Mammary epithelial cell (primary cell): ENCODE data around the gene DYNC1H1.

Experiments
- CTCF ChIP-seq, 2 donors: IDR thresholded peaks in 1 of 2; conservative IDR thresholded peaks in 1 of 2; 2 replicates each; pipeline ENCODE4 v1.5.1; 2011 to 2012; ENCODE audit warnings: inconsistent platforms in 2 of 2, low read length in 2 of 2, mild to moderate bottlenecking in 2 of 2, control low read depth in 1 of 2, low read depth in 1 of 2; ENCODE audit not compliant: insufficient read depth in 1 of 2; ENCODE audit errors: extremely low read depth in 1 of 2
- EZH2 ChIP-seq: IDR thresholded peaks from 2 replicates; pipeline ENCODE4 v1.6.1; 2012; ENCODE audit warnings: low read length, inconsistent platforms, borderline replicate concordance

GRCh38 chr14:101939646-101940170 lies 24.7 kb upstream of the DYNC1H1 start:
- TF ChIP-seq CTCF (conservative IDR thresholded peaks at IDR 0.05 in 1 of 2, IDR thresholded peaks at IDR 0.05 in 1 of 2; ENCODE audit: extremely low read depth in 1 of 2, insufficient read depth in 1 of 2, low read depth in 1 of 2, low read length in 2 of 2) (no peak), EZH2 (no peak)
